Stimulated activated CD4-positive, alpha-beta T cell treated with anti-CD3 and anti-CD28 coated beads, Interleukin-12 subunit alpha, Interleukin-12 subunit beta, amount 100 ng/mL, for 4 hours (primary cell): ENCODE measurements around the gene CFDP1.

Source experiments
- DNase-seq: peaks from one replicate; pipeline ENCODE4 v3.0.0-alpha.2; 2020

CFDP1 gene

GRCh38 chr16:75246504-75247205, 186.6 kb downstream of the CFDP1 start:
- DNase-seq = no peak

GRCh38 chr16:75244844-75245758, 188.2 kb downstream of the CFDP1 start:
- DNase-seq = no peak

- no peak for DNase-seq
Observed at GRCh38 chr16:75244225-75244809, 189.0 kb downstream of the CFDP1 start.
